ENCODE data around the gene KRT82. TPM values are rescaled to one million over a fixed set of nuclear protein-coding genes. Genes with fewer than 3 reads are reported as not detected.
"Not testable (repeated sequence)": the region's sequence is repeated elsewhere in the genome, so short reads cannot be mapped to it uniquely, and the experiment has no call there.

The KRT82 gene
- polyA plus RNA-seq (2013, experiment 1 of 2; ENCODE audit: insufficient read length), result not detected
- polyA plus RNA-seq (2013, experiment 2 of 2; ENCODE audit: insufficient read length), result not detected

GRCh38 chr12:52405922-52406385 is at the start of gene KRT82:
KRT82 (minus strand) TSS chr12:52406335; CDS start chr12:52406277, 58 bp downstream.
- no peak for DNase-seq

- DNase-seq, result no peak
Measured at GRCh38 chr12:52455821-52456220, 49.7 kb upstream of the KRT82 start.

GRCh38 chr12:52454411-52455201 is 48.5 kb upstream of the KRT82 start:
- DNase-seq, result no peak

- no peak for DNase-seq
Measured at GRCh38 chr12:52452101-52452500, 46.0 kb upstream of the KRT82 start, which contains the start of gene KRT6B. KRT6B (minus strand) TSS chr12:52452146; CDS start chr12:52452078, 68 bp downstream.

GRCh38 chr12:52448228-52448627 is 42.1 kb upstream of the KRT82 start:
- no peak for DNase-seq

- not testable (repeated sequence) for DNase-seq
Measured at GRCh38 chr12:52447196-52447595, 41.1 kb upstream of the KRT82 start.

- no peak for DNase-seq
Measured at GRCh38 chr12:52446367-52447045, 40.4 kb upstream of the KRT82 start.

GRCh38 chr12:52445876-52446275 is 39.7 kb upstream of the KRT82 start:
- no peak for DNase-seq

GRCh38 chr12:52444647-52445595 is 38.8 kb upstream of the KRT82 start:
- no peak for DNase-seq

- no peak for DNase-seq
Measured at GRCh38 chr12:52443966-52444365, 37.8 kb upstream of the KRT82 start.

GRCh38 chr12:52442600-52443061 is 36.5 kb upstream of the KRT82 start:
- DNase-seq, result peak; percentile 89

- peak; percentile 18 for DNase-seq
Measured at GRCh38 chr12:52441320-52441911, 35.3 kb upstream of the KRT82 start.

GRCh38 chr12:52440821-52441319 is 34.7 kb upstream of the KRT82 start:
- DNase-seq, result peak; percentile 67

GRCh38 chr12:52439845-52440244 is 33.7 kb upstream of the KRT82 start:
- no peak for DNase-seq

GRCh38 chr12:52439420-52439819 is 33.3 kb upstream of the KRT82 start:
- DNase-seq, result no peak

GRCh38 chr12:52438305-52439301 is 32.5 kb upstream of the KRT82 start:
- DNase-seq, result no peak

GRCh38 chr12:52437508-52437907 is 31.4 kb upstream of the KRT82 start:
- DNase-seq, result no peak

- DNase-seq, result no peak
Measured at GRCh38 chr12:52436828-52437474, 30.8 kb upstream of the KRT82 start.

- DNase-seq, result no peak
Measured at GRCh38 chr12:52436000-52436827, 30.1 kb upstream of the KRT82 start.
